IPS DF 6.9 (cell line): ENCODE data around the gene SPOCK2.

Experiments
- DNase-seq: peaks from one replicate; pipeline ENCODE4 v3.0.0-alpha.2; 2013; ENCODE audit warnings: low read depth, low spot score
- H3K27ac ChIP-seq: one replicate; pipeline ENCODE4 v1.5.1; 2013; ENCODE audit warnings: low read length, control low read depth
- H3K27me3 ChIP-seq: 2 replicates; pipeline ENCODE4 v1.6.1; 2013; ENCODE audit warnings: mild to moderate bottlenecking, low read length; ENCODE audit not compliant: control insufficient read depth, insufficient read depth
- H3K36me3 ChIP-seq: 2 replicates; pipeline ENCODE4 v1.6.1; 2013; ENCODE audit warnings: low read length; ENCODE audit not compliant: control insufficient read depth, insufficient read depth
- H3K4me1 ChIP-seq: 2 replicates; pipeline ENCODE4 v1.6.1; 2013; ENCODE audit warnings: low read length; ENCODE audit not compliant: control insufficient read depth, insufficient read depth
- H3K4me3 ChIP-seq: 2 replicates; pipeline ENCODE4 v1.5.1; 2013; ENCODE audit warnings: mild to moderate bottlenecking, low read length
- H3K9me3 ChIP-seq: 2 replicates; pipeline ENCODE4 v1.6.1; 2013; ENCODE audit warnings: low read length, inconsistent platforms; ENCODE audit not compliant: control insufficient read depth, insufficient read depth
- WGBS: extraction: QIAGEN DNeasy Blood & Tissue Kit; methylation state at CpG from one replicate; pipeline ENCODE4 v1.1.7; 2013; ENCODE audit warnings: mixed read lengths, missing lambda C conversion rate; ENCODE audit not compliant: insufficient read length, insufficient coverage; 5-methylcytosine and 5-hydroxymethylcytosine counted together

SPOCK2 gene

DNA sequence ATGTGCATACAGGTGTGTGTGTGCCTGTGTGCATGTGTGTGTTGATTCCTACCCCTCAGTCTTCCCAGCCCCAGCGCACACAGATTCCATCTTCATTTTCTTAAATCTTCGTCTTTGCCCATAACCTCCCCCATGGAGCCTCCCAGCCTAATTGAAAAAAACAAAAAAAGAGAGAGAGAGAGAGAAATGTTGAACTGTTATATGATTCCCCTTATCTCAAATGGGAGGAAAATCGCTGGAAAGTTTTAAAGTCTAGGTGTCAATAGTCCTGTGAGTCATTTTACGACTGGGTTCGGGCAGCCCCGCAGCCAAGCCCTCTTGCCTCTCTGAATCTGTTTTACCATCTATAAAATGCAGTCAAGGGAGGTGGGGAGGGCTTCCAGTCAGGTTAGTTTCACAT is 60.9 kb downstream of the SPOCK2 start:
- no peak overlapping the region for H3K4me3 ChIP-seq
- H3K27ac ChIP-seq = no peak overlapping the region
- no peaks in the 10 kb centered on the region for H3K27me3 ChIP-seq
- no peaks in the 10 kb centered on the region for H3K9me3 ChIP-seq
- DNase-seq = no peak
- WGBS = no CpG with 5 or more reads among the region's 6 CpGs
- H3K4me1 ChIP-seq = 0 out of 2 replicates have a peak, but pooled peaks cover 1% of the 10 kb centered on the region
- no peaks in the 10 kb centered on the region for H3K36me3 ChIP-seq

DNA sequence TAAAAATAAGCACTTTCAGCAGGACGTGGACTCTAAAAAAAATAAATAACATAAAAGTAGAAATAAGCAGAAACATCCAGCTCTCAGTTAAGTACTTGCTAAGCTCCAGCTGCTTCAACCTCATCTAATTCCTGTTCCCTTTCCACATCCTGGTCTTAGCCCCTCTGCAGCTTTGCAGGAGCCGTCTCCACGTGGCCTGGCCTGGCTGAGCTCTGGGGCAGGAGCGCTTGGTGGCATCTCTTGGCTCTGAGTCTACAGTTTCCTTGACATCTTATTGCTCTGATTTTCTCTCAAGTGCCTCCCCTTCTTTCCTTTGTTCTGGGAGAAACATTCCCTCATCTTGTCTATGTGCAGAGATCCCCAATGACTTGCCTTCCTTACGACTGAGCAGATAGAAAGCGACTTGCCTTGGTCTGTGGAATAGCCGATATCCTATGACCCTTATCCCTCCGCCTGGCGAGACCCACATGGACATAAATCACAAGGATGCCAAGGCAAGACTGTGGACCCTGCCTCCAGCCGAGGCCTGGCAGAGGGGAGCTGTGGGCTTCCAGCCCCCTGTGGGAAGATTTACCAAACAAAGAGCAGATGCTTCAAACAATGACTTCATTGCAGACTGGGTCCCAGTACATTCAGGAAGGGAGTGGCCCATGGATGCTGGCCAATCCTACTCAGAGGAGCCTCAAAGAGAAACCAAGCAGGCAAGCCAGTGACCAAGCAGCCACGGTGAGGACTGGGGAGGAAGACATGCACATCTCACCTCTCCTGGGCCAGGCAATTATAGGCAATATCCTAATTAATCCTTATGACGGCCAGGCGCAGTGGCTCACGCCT is 61.9 kb downstream of the SPOCK2 start:
- H3K27ac ChIP-seq = no peak overlapping the region
- no CpG with 5 or more reads among the region's 14 CpGs for WGBS
- no peaks in the 10 kb centered on the region for H3K27me3 ChIP-seq
- no peak overlapping the region for H3K4me3 ChIP-seq
- H3K36me3 ChIP-seq = no peaks in the 10 kb centered on the region
- H3K9me3 ChIP-seq = no peaks in the 10 kb centered on the region
- no peak for DNase-seq
- H3K4me1 ChIP-seq = 0 out of 2 replicates have a peak, but pooled peaks cover 1% of the 10 kb centered on the region

- no peaks in the 10 kb centered on the region for H3K9me3 ChIP-seq
- WGBS = no CpG with 5 or more reads among the region's 5 CpGs
Measured at GRCh38 chr10:72025832-72026231, 62.5 kb downstream of the SPOCK2 start.

DNA sequence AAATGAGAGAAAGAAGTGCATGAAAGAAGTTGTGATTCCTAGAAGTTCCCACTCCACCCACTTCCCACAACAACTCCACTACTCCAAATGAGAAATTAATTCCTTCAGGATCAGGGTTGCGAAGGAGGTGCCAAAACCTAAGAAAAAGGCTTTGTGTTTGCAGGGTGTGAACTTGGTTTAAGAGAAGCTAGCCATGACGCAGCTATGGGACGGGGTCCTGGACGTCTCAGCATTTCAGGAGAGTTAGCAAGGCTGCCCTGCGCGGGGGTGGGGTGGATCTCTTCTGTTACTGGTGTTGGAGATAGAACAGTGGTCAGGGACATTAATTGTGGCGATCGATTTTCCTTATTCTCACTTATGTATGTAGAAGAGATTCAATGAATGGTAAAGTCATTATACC is 63.0 kb downstream of the SPOCK2 start:
- DNase-seq = no peak
- Histone ChIP-seq H3K4me3 (no peak overlapping the region), H3K27me3 (no peaks in the 10 kb centered on the region), H3K36me3 (no peaks in the 10 kb centered on the region), H3K9me3 (no peaks in the 10 kb centered on the region), H3K4me1 (no peaks in the 10 kb centered on the region), H3K27ac (no peak overlapping the region)
- WGBS = no CpG with 5 or more reads among the region's 8 CpGs

More at GRCh38 chr10:72025832-72026231, 62.5 kb downstream of the SPOCK2 start:
- Histone ChIP-seq H3K27me3 (no peaks in the 10 kb centered on the region), H3K4me1 (0 out of 2 replicates have a peak, but pooled peaks cover under 1% of the 10 kb centered on the region), H3K27ac (no peak overlapping the region), H3K36me3 (no peaks in the 10 kb centered on the region), H3K4me3 (no peak overlapping the region)
- DNase-seq = no peak

GRCh38 chr10:72024596-72024995 is 63.8 kb downstream of the SPOCK2 start:
- DNase-seq = no peak
- WGBS = no CpG with 5 or more reads among the region's 4 CpGs
- Histone ChIP-seq H3K4me1 (no peaks in the 10 kb centered on the region), H3K9me3 (no peaks in the 10 kb centered on the region), H3K27ac (no peak overlapping the region), H3K36me3 (no peaks in the 10 kb centered on the region), H3K4me3 (no peak overlapping the region), H3K27me3 (no peaks in the 10 kb centered on the region)

GRCh38 chr10:72022228-72022627 is 66.1 kb downstream of the SPOCK2 start:
- no CpG with 5 or more reads among the region's 6 CpGs for WGBS
- H3K27ac ChIP-seq = no peak overlapping the region

GRCh38 chr10:72020914-72021809 is 67.2 kb downstream of the SPOCK2 start:
- DNase-seq = no peak
- H3K36me3 ChIP-seq = no peaks in the 10 kb centered on the region
- no peaks in the 10 kb centered on the region for H3K9me3 ChIP-seq
- H3K27ac ChIP-seq = no peak overlapping the region
- H3K4me3 ChIP-seq = no peak overlapping the region
- no CpG with 5 or more reads among the region's 9 CpGs for WGBS
- H3K4me1 ChIP-seq = no peaks in the 10 kb centered on the region
- no peaks in the 10 kb centered on the region for H3K27me3 ChIP-seq

More at GRCh38 chr10:72022228-72022627, 66.1 kb downstream of the SPOCK2 start:
- no peaks in the 10 kb centered on the region for H3K4me1 ChIP-seq
- H3K36me3 ChIP-seq = no peaks in the 10 kb centered on the region
- no peaks in the 10 kb centered on the region for H3K9me3 ChIP-seq
- H3K27me3 ChIP-seq = no peaks in the 10 kb centered on the region
- no peak overlapping the region for H3K4me3 ChIP-seq
- DNase-seq = no peak

DNA sequence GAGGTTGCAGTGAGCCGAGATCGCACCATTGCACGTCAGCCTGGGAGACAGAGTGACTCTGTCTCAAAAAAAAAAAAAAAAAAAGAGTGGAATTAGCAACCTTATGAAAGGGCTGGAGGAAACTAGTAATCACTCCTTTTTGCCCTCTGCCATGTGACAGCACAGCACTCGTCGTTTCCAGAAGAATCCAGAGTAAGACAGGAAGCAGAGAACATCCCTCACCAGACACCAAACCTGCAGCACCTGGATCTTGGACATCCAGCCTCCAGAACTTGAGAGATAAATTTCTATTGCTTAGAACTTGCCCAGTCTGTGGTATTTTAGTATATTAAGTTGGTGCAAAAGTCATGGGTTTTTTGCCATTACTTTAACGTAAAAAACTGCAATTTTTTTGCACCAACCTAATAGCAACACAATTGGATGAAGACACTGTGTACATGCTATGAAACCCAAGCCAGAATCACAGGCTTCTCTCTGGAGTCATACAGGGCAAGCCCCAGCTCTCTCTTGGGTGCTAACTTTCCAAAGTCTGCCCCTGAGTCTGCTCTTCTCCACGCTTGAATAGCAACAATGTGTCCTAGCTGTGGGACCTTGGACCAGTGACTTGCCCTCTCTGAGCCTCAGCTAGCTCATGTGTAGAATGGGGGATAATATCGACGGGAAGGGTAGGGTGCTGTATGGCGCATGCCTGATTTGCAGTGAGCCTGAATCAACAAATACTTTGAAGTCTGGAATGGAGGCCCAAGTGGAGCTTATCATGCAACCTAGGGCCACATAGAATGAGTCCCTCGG is 69.1 kb downstream of the SPOCK2 start:
- Histone ChIP-seq H3K27ac (no peak overlapping the region), H3K36me3 (no peaks in the 10 kb centered on the region), H3K4me1 (no peaks in the 10 kb centered on the region), H3K9me3 (no peaks in the 10 kb centered on the region), H3K27me3 (no peaks in the 10 kb centered on the region), H3K4me3 (no peak overlapping the region)
- DNase-seq = no peak
- WGBS = no CpG with 5 or more reads among the region's 11 CpGs

GRCh38 chr10:72016608-72017300 is 71.6 kb downstream of the SPOCK2 start:
- H3K27me3 ChIP-seq = no peaks in the 10 kb centered on the region
- H3K4me1 ChIP-seq = no peaks in the 10 kb centered on the region
- no peaks in the 10 kb centered on the region for H3K36me3 ChIP-seq
- no peak for DNase-seq
- H3K4me3 ChIP-seq = no peak overlapping the region
- H3K27ac ChIP-seq = no peak overlapping the region
- WGBS = no CpG with 5 or more reads among the region's 13 CpGs
- H3K9me3 ChIP-seq = no peaks in the 10 kb centered on the region
